HG03159 (cell line): Measurements from ENCODE around the gene CDH12.
"Not testable (repeated sequence)": the region's sequence is repeated elsewhere in the genome, so short reads cannot be mapped to it uniquely, and the experiment has no call there.

Experiments used
- ATAC-seq: cut with Tn5 transposase; IDR thresholded peaks from one replicate; pipeline ENCODE4 v1.9.1; 2021; ENCODE audit warnings: mild to moderate bottlenecking, moderate library complexity; ENCODE audit not compliant: unreplicated experiment

Gene CDH12

GRCh38 chr5:22316294-22316693, 536.9 kb downstream of the CDH12 start:
- no peak for ATAC-seq

GRCh38 chr5:22315052-22315451, 538.1 kb downstream of the CDH12 start:
- not testable (repeated sequence) for ATAC-seq

GRCh38 chr5:22314548-22314947, 538.6 kb downstream of the CDH12 start:
- no peak for ATAC-seq

- no peak for ATAC-seq
Observed at GRCh38 chr5:22306011-22306410, 547.1 kb downstream of the CDH12 start.

GRCh38 chr5:22295832-22296231, 557.3 kb downstream of the CDH12 start:
- no peak for ATAC-seq

- no peak for ATAC-seq
Observed at GRCh38 chr5:22293147-22293546, 560.0 kb downstream of the CDH12 start.

- no peak for ATAC-seq
Observed at GRCh38 chr5:22278164-22278563, 575.0 kb downstream of the CDH12 start.

GRCh38 chr5:22277006-22277405, 576.1 kb downstream of the CDH12 start:
- no peak for ATAC-seq

GRCh38 chr5:22265855-22266254, 587.3 kb downstream of the CDH12 start:
- not testable (repeated sequence) for ATAC-seq

- no peak for ATAC-seq
Observed at GRCh38 chr5:22258139-22258538, 595.0 kb downstream of the CDH12 start.

- no peak for ATAC-seq
Observed at GRCh38 chr5:22250528-22250927, 602.6 kb downstream of the CDH12 start.

GRCh38 chr5:22249209-22249729, 603.9 kb downstream of the CDH12 start:
- ATAC-seq = no peak

GRCh38 chr5:22245770-22246169, 607.4 kb downstream of the CDH12 start:
- ATAC-seq = no peak

- ATAC-seq = no peak
Observed at GRCh38 chr5:22242532-22242931, 610.6 kb downstream of the CDH12 start.

- no peak for ATAC-seq
Observed at GRCh38 chr5:22238047-22238446, 615.1 kb downstream of the CDH12 start.

- no peak for ATAC-seq
Observed at GRCh38 chr5:22226423-22226822, 626.7 kb downstream of the CDH12 start.

- no peak for ATAC-seq
Observed at GRCh38 chr5:22223079-22223478, 630.1 kb downstream of the CDH12 start.

GRCh38 chr5:22213703-22214495, 639.2 kb downstream of the CDH12 start:
- not testable (repeated sequence) for ATAC-seq

GRCh38 chr5:22212254-22212991, 640.7 kb downstream of the CDH12 start:
- ATAC-seq = not testable (repeated sequence)

- ATAC-seq = not testable (repeated sequence)
Observed at GRCh38 chr5:22208463-22208862, 644.7 kb downstream of the CDH12 start.

GRCh38 chr5:22188651-22189050, 664.5 kb downstream of the CDH12 start:
- ATAC-seq = not testable (repeated sequence)
